HK-2 (cell line): Measurements from ENCODE around the gene ABHD18.

Experiments used
- DNase-seq: peaks from one replicate; pipeline ENCODE4 v3.0.0-alpha.2; 2018; ENCODE audit not compliant: unreplicated experiment

The ABHD18 gene

DNA sequence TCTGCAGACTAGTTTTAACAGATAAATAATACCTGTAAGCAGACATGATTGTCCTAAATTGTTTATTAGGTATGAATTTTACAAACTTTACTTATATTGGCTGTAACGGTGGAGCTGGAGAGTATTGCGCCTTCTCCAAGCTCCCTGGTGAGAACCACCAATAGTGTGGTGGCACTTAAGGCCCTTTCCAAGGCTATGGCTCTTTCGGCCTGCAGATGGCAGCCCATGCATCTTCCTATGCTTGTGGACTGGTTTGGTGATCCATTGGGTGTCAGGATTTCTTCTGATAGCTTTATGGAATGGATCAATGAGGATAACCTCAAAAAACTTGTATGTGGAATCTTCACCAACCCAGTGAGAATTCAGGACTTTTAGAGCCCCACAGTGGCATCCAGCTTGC, 103.7 kb downstream of the ABHD18 start:
- no peak for DNase-seq

DNA sequence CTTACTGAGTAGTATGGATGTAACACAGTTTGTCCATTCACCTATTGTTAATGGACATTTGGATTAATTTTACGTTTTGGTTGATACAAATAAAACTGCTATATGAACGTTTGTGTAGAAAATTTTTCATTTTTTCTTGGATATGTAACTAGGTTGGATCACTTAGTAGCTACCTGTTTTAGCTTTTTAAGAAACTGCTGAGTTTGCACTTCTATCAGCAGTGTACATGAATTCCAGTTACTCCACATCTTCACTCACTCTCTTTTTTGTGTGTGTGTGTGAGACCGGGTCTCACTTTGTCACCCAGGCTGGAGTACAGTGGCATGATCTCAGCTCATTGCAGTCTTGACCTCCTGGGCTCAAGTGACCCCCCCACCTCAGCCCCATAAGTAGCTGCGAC, 111.3 kb downstream of the ABHD18 start:
- no peak for DNase-seq
